ENCODE measurements around the gene MRFAP1.
"Not testable (repeated sequence)": the region's sequence is repeated elsewhere in the genome, so short reads cannot be mapped to it uniquely, and the experiment has no call there.

DNA sequence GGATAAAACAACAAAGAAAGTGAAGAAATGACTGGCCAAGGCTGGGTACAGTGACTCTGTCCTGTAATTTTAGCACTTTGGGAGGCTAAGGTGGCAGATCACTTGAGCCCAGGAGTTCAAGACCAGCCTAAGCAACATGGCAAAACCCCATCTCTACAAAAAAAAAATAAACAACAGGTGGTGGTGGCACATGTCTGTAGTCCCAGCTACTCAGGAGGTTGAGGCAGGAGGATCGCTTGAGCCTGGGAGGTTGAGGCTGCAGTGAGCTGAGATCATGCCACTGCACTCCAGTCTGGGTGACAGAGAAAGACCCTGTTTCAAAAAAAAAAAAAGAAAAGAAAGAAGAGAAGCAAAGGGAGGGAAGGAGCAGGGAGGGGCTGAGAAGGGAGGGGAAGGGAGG lies 12.0 kb upstream of the MRFAP1 start:
- TF ChIP-seq POLR2A (IDR thresholded peaks at IDR 0.05), result not testable (repeated sequence)
- TF ChIP-seq, protein P1, sequence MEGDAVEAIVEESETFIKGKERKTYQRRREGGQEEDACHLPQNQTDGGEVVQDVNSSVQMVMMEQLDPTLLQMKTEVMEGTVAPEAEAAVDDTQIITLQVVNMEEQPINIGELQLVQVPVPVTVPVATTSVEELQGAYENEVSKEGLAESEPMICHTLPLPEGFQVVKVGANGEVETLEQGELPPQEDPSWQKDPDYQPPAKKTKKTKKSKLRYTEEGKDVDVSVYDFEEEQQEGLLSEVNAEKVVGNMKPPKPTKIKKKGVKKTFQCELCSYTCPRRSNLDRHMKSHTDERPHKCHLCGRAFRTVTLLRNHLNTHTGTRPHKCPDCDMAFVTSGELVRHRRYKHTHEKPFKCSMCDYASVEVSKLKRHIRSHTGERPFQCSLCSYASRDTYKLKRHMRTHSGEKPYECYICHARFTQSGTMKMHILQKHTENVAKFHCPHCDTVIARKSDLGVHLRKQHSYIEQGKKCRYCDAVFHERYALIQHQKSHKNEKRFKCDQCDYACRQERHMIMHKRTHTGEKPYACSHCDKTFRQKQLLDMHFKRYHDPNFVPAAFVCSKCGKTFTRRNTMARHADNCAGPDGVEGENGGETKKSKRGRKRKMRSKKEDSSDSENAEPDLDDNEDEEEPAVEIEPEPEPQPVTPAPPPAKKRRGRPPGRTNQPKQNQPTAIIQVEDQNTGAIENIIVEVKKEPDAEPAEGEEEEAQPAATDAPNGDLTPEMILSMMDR (IDR thresholded peaks at IDR 0.05), result not testable (repeated sequence)

Data from lower leg skin (tissue), 3 donors.